GM18868 (cell line): Measurements from ENCODE around the gene TRIM10.
"Not testable (repeated sequence)": the region's sequence is repeated elsewhere in the genome, so short reads cannot be mapped to it uniquely, and the experiment has no call there.

Experiments
- ATAC-seq: cut with Tn5 transposase; IDR thresholded peaks from one replicate; pipeline ENCODE4 v1.9.1; 2021; ENCODE audit warnings: mild to moderate bottlenecking, moderate library complexity; ENCODE audit not compliant: unreplicated experiment

The TRIM10 gene

GRCh38 chr6:30130887-30131862 lies 29.8 kb downstream of the TRIM10 start:
- ATAC-seq: peak; percentile 56

- no peak for ATAC-seq
Measured at GRCh38 chr6:30130179-30130679, 30.8 kb downstream of the TRIM10 start.

- ATAC-seq: no peak
Measured at GRCh38 chr6:30129265-30130178, 31.5 kb downstream of the TRIM10 start.

GRCh38 chr6:30127238-30128093 lies 33.5 kb downstream of the TRIM10 start:
- no peak for ATAC-seq

- no peak for ATAC-seq
Measured at GRCh38 chr6:30122515-30122914, 38.5 kb downstream of the TRIM10 start.

- ATAC-seq: no peak
Measured at GRCh38 chr6:30121446-30122366, 39.3 kb downstream of the TRIM10 start.

GRCh38 chr6:30118691-30119090 lies 42.3 kb downstream of the TRIM10 start:
- not testable (repeated sequence) for ATAC-seq

- no peak for ATAC-seq
Measured at GRCh38 chr6:30116724-30117123, 44.3 kb downstream of the TRIM10 start.

- ATAC-seq: no peak
Measured at GRCh38 chr6:30113841-30114240, 47.2 kb downstream of the TRIM10 start.

- peak; percentile 76 for ATAC-seq
Measured at GRCh38 chr6:30113003-30113759, 47.8 kb downstream of the TRIM10 start, which contains the start of gene TRIM31. Gene TRIM31, minus strand, starts transcription at chr6:30113090. Its CDS starts 285 bp downstream, at chr6:30112805.

- ATAC-seq: no peak
Measured at GRCh38 chr6:30112402-30112994, 48.5 kb downstream of the TRIM10 start.

- no peak for ATAC-seq
Measured at GRCh38 chr6:30111266-30111856, 49.6 kb downstream of the TRIM10 start.

GRCh38 chr6:30104661-30105060 lies 56.4 kb downstream of the TRIM10 start:
- no peak for ATAC-seq

- ATAC-seq: no peak
Measured at GRCh38 chr6:30103872-30104179, 57.2 kb downstream of the TRIM10 start.

- peak; percentile 67 for ATAC-seq
Measured at GRCh38 chr6:30102970-30103871, 57.8 kb downstream of the TRIM10 start.

- ATAC-seq: no peak
Measured at GRCh38 chr6:30102414-30102969, 58.5 kb downstream of the TRIM10 start.
